ENCODE measurements around the gene PTGER1.
A peak's percentile ranks its signal among the peaks of the same experiment; 100 is the strongest.

The PTGER1 gene

DNA sequence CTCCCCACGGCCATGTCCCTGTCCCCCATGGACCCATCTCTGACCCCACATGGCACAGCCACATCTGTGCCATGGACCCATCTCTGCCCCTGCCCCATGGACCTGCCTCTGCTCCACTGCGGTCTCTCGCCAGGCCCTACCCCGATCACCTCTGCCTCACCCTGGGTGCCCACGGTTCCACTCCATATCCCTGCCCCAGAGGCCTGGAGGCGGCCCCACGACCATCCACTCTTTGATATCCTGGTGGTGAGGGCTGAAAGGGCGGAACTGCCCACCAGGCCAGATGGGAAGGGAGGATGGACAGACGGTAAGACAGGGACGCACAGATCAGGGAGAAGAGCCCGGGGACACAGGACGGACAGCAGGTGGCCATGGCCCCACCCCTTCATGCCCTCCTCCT lies 327 bp downstream of the PTGER1 start:
- Histone ChIP-seq H3K9me3 (ENCODE audit: control insufficient read depth, insufficient read depth, low read length) (no peaks in the 10 kb centered on the region), H3K36me3 (ENCODE audit: control insufficient read depth, low read length) (peaks cover 14% of the 10 kb centered on the region), H3K27me3 (ENCODE audit: control insufficient read depth, low read length) (peaks cover 8% of the 10 kb centered on the region; the same call in 1 of the 2 replicates), H4K20me1 (ENCODE audit: control insufficient read depth, insufficient read depth, low read depth, low read length) (no peaks in the 10 kb centered on the region; the same call in 1 of the 2 replicates), H3F3A (ENCODE audit: control insufficient read depth, insufficient read depth) (no peaks in the 10 kb centered on the region), H3K79me2 (ENCODE audit: control insufficient read depth, low read length) (no peaks in the 10 kb centered on the region), H3K4me3 (ENCODE audit: low read length) (peak overlapping the region; percentile 22; the same call in 1 of the 2 replicates), H3K4me1 (ENCODE audit: control insufficient read depth, low read length) (peaks cover 20% of the 10 kb centered on the region), H3K9me2 (replicated peaks; ENCODE audit: control insufficient read depth, low read length) (no peaks in the 10 kb centered on the region), H3K4me2 (ENCODE audit: low read length) (peak overlapping the region; percentile 42), H3K27ac (ENCODE audit: low read depth, low read length) (no peak overlapping the region)
- TF ChIP-seq EZH2phosphoT487 (IDR thresholded peaks at IDR 0.05; ENCODE audit: borderline replicate concordance, low read length): no peak
- TF ChIP-seq, protein P1, sequence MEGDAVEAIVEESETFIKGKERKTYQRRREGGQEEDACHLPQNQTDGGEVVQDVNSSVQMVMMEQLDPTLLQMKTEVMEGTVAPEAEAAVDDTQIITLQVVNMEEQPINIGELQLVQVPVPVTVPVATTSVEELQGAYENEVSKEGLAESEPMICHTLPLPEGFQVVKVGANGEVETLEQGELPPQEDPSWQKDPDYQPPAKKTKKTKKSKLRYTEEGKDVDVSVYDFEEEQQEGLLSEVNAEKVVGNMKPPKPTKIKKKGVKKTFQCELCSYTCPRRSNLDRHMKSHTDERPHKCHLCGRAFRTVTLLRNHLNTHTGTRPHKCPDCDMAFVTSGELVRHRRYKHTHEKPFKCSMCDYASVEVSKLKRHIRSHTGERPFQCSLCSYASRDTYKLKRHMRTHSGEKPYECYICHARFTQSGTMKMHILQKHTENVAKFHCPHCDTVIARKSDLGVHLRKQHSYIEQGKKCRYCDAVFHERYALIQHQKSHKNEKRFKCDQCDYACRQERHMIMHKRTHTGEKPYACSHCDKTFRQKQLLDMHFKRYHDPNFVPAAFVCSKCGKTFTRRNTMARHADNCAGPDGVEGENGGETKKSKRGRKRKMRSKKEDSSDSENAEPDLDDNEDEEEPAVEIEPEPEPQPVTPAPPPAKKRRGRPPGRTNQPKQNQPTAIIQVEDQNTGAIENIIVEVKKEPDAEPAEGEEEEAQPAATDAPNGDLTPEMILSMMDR (IDR thresholded peaks at IDR 0.05; ENCODE audit: low read depth, low read length, poor library complexity, severe bottlenecking): no peak

DNA sequence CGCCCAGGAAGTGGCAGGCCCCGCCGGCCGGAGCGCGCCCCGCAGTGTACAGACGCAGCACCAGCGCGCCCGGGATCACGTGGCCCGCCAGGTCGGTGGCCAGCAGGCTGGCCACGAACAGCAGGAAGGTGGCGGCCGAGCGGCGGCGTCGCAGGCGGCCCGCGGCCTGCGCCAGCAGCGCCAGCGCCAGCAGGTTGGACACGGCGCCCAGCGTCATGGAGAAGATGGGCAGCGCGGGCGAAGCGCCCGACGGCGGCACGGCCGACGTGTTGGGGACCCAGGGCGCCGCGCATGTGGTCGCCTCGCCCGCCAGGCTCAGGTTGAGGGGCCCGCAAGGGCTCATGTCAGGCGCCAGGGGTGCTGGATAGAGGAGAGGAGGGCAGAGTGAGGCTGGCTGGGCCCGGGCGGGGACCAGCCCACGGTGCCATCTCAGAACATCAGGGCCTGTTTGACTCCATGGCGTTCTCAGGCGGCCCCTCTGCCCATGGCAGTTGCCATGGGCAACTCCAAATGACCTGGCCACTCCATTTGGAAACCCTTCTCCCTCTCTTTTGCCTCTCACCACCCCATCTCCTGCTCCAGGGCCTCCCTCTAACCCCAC lies 1.1 kb downstream of the PTGER1 start:
- H3K4me2 ChIP-seq (ENCODE audit: low read length): no peak overlapping the region
- H3K27me3 ChIP-seq (ENCODE audit: control insufficient read depth, low read length): peaks cover 8% of the 10 kb centered on the region; the same call in 1 of the 2 replicates
- H4K20me1 ChIP-seq (ENCODE audit: control insufficient read depth, insufficient read depth, low read depth, low read length): no peaks in the 10 kb centered on the region; the same call in 1 of the 2 replicates
- H3K9me2 ChIP-seq (replicated peaks; ENCODE audit: control insufficient read depth, low read length): no peaks in the 10 kb centered on the region
- H3K4me3 ChIP-seq (ENCODE audit: low read length): no peak overlapping the region
- H3K79me2 ChIP-seq (ENCODE audit: control insufficient read depth, low read length): no peaks in the 10 kb centered on the region
- TF ChIP-seq, protein P1 (IDR thresholded peaks at IDR 0.05; ENCODE audit: low read depth, low read length, poor library complexity, severe bottlenecking): no peak
- TF ChIP-seq EZH2phosphoT487 (IDR thresholded peaks at IDR 0.05; ENCODE audit: borderline replicate concordance, low read length): no peak
- H3K9me3 ChIP-seq (ENCODE audit: control insufficient read depth, insufficient read depth, low read length): no peaks in the 10 kb centered on the region
- no peak overlapping the region for H3K27ac ChIP-seq (ENCODE audit: low read depth, low read length)
- H3K36me3 ChIP-seq (ENCODE audit: control insufficient read depth, low read length): peaks cover 17% of the 10 kb centered on the region
- peaks cover 16% of the 10 kb centered on the region for H3K4me1 ChIP-seq (ENCODE audit: control insufficient read depth, low read length)
- 0 out of 2 replicates have a peak, but pooled peaks cover under 1% of the 10 kb centered on the region for H3F3A ChIP-seq (ENCODE audit: control insufficient read depth, insufficient read depth)

GRCh38 chr19:14473073-14473977 lies 1.8 kb downstream of the PTGER1 start:
- H3K27me3 ChIP-seq (ENCODE audit: control insufficient read depth, low read length): peaks cover 8% of the 10 kb centered on the region; the same call in 1 of the 2 replicates
- H3K36me3 ChIP-seq (ENCODE audit: control insufficient read depth, low read length): peaks cover 21% of the 10 kb centered on the region
- H3K79me2 ChIP-seq (ENCODE audit: control insufficient read depth, low read length): no peaks in the 10 kb centered on the region
- H3K9me3 ChIP-seq (ENCODE audit: control insufficient read depth, insufficient read depth, low read length): no peaks in the 10 kb centered on the region
- H3K4me3 ChIP-seq (ENCODE audit: low read length): no peak overlapping the region
- H4K20me1 ChIP-seq (ENCODE audit: control insufficient read depth, insufficient read depth, low read depth, low read length): no peaks in the 10 kb centered on the region; the same call in 1 of the 2 replicates
- peaks cover 16% of the 10 kb centered on the region for H3K4me1 ChIP-seq (ENCODE audit: control insufficient read depth, low read length)
- no peak overlapping the region for H3K27ac ChIP-seq (ENCODE audit: low read depth, low read length)
- H3K4me2 ChIP-seq (ENCODE audit: low read length): no peak overlapping the region
- H3K9me2 ChIP-seq (replicated peaks; ENCODE audit: control insufficient read depth, low read length): no peaks in the 10 kb centered on the region
- 0 out of 2 replicates have a peak, but pooled peaks cover 3% of the 10 kb centered on the region for H3F3A ChIP-seq (ENCODE audit: control insufficient read depth, insufficient read depth)
- TF ChIP-seq EZH2phosphoT487 (IDR thresholded peaks at IDR 0.05; ENCODE audit: borderline replicate concordance, low read length): no peak
- TF ChIP-seq, protein P1 (IDR thresholded peaks at IDR 0.05; ENCODE audit: low read depth, low read length, poor library complexity, severe bottlenecking): no peak
